ENCODE results near the gene LRRC8B.

The LRRC8B gene

DNA sequence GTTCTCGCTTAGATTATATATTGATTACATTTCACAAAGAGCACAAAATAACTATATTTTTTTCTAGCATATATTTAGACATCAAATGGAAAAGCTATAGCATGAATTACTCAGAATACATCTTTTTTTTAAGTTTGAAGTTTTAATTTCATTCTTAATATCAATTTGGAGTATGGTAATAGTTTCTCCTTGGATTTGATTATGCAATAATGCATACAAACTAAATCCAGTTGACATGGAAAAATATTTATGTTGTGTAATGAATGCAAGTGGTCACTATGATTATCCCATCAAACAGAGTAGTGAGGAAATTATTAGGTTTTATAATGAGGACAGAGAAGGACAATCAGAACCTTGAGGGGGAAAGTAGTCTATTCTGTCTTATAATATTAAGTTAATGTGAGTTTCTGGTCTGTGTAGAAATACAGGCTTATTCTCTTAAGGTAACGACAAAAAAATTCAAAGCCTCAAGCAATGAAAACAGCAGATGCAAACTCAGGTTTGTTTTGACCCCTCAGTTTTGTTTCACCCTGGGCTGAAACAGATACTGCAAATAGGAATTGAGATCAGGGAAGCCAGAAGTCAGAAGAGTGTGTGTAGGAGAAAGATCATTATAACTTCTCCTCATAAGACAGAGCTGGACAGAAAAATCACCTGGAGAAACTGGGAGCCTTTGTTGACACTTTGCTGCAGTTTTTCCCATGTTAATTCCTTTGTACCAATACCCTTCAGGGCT, 23.7 kb downstream of the LRRC8B start:
- no peak for DNase-seq

DNA sequence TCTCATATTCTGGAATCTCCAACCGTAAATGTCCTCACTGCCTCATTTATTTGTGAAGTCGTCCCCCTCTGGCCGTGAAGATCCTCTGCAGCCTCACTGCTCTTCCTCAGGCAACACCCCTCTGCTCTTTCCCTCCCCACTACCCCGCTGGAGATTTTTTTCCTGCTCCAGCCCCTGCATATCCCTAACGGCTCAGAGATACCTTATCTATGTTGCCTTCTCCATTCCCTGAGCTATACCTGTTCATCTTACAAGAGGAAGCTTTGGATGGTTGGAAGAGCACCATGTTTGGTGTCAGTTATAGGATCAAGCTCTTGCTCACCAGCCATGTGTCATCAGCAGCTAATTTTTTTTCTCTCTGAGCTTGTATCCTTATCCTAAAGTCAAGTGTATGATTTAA, 26.4 kb downstream of the LRRC8B start:
- no peak for DNase-seq

DNA sequence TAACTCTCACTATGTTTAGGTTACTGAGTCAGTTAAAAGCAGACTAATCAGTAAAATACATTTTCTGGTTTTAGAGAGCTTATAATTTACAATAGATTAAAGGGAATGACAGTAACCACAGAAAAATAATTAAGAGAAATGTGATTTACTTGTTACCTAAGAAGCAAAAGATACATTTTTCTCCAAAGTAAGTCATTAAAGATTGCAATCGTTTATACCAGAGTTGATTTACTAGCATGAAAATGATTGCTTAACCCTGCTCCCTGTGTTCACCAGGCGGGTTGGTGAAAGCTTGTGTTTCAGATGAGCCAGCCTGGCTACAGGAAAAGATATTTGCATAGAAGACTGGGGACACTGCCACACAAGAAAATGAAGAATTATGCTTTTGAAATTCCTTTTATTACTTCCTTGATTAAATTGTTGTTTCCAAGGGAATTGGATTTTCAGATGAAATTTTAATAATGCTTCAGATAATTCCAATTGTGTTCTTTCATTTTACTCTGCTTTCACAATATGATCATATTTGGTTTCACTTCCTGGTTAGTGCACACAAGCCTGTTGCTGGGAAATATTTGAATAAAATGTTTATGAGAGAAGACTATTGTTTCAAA, 27.9 kb downstream of the LRRC8B start:
- no peak for DNase-seq

DNA sequence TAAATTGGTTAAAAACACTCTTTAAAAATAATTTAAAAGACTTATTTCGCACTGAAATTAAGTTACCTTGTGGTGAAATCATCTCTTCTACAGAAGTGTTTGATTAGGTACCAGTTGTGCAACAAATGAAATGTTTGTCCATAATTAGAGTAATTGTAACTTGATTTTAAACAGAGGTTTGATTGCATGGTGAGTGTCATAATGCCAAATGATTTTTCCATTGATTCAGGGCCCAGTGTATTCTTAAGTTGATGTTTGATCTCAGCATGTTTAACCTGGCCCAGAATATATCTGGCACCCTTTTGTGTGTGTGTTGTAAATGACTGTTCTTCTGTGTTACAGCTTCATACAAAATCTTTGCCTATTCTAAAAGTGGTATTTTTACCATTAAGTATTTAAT, 28.5 kb downstream of the LRRC8B start:
- DNase-seq: no peak

DNA sequence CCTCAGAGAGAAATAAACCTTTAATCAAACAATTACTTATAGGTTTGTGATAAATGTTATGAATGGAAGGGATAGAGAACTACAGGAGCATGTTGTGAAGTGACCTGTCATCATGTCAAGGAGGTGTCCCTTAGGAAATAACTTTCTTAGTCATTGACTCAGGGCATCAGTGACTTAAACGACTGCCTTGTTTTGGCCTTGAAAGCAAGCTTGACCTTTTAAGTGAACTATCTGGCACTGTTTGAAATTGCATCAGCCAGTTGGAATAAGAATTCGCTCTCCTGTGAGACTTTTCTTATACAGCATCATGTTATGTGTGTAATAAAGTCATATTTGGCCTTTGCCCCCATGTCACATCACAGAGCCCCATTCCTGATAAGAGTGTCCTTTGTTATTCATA, 30.9 kb downstream of the LRRC8B start:
- DNase-seq: no peak

DNA sequence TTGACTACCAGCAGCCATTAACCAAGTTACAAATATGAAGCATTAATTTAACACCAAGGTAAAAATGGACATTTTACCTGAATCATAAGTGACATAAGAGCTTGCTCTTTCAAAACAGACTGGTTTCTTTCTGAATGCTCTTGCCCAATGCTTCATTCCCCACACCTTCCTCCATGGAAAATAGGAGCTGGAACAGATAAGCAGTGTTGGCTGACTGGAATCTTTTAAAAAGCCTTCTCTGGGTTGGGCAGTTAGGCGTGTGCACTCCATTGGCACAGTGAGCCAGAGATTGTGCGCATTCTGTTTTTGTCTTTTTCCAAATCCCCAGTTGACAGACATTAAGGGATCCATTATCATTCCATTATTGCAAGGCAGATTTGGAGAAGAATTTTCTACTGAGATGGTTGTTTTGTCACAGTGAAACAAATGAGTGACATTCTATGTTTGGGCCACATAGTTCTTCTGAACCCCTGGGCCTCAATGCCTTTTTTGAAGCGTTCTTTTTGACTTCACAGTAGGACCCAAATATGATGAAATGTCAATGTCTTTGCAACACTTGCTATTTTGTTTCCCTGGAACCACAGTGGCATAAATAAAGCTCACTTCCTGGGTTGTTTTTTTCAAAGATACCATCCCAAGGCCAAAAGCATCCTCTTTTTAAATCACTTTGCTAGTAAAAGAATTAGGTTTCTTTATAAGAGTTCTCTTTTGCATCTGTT, 32.3 kb downstream of the LRRC8B start:
- DNase-seq: no peak

DNA sequence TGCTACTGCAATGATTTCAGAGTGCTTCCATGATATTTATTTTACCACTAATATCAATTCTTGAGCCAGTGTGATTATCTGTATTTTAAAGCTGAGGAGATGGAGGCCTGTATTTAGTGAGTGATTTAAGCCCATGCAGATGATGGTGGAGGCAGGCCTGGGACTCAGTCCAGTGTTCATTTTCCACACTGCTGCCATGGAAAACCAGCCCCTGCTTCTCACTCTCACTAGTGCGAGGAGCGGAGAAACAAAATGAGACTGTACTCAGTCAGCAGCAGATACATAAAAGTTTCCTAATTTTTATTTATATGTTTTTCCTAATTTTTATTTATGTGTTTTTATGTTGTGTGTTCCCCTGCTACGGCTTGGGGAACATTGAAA, 32.8 kb downstream of the LRRC8B start:
- DNase-seq: no peak

DNA sequence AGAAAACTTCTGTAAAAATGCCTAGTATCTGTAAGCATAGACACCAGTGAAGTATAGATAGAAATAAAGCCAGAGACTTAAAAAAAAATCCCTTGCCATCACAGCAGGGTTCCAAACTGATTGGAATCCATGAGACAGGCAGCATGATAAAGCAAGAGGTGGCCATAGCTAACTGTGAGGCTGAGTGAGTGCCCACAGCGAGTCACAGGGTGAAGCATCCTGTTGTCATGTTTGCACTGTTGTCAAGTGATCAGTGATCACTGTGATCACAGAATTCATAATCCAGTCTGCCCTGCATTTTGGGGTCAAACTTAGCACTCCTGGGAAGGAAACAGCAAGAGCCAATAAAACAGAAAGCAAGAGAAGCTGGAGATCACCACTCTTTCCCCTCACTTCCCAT, 33.3 kb downstream of the LRRC8B start:
- no peak for DNase-seq

DNA sequence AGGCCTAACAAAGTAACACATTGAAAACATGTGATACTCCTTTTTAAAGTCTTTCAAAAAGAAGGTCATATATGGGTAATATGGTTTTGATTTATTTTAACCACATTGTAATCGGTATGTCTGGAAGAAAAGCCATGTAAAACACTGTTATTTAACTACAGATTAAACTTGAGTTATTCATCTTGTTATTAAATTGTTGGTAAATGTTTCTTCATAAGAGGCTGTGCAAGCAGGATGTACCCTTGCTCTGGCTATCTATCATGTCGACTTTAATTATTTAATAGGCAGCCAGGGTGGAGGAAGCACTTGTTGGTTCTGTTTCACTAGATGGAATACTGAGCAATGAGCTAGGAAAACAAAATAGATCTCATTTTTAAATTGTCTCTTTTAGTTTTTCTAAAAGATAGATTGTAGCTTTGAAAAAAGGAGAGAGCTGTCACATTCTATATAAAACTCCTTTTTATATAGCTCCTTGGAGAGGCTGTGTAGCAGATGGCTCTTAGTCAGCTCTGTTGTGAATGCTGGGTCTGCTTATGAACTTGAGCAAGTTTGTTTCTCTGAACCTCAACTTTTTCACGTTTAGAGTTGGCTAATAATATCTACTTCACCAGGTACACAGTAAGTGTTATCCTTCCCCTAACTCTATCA, 39.5 kb downstream of the LRRC8B start:
- no peak for DNase-seq

DNA sequence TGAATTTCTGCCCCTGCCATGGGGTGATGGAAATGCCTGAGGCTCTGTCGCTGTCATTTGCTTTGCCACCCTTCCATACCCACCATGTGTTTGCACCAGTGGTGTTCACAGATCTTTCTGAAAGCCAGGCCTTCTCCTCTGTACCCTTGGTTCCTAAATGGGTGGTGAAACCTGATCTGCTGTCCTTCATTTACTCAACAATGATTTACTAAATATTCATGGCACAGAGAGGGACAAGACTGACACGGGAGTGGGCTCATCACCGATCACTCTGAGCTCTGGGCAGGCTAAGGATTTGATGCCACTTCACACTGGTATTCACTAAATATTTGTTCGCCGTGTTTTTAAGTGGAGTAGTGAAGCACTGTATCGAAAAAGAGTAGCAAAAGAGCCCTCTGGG, 40.9 kb downstream of the LRRC8B start:
- no peak for DNase-seq

DNA sequence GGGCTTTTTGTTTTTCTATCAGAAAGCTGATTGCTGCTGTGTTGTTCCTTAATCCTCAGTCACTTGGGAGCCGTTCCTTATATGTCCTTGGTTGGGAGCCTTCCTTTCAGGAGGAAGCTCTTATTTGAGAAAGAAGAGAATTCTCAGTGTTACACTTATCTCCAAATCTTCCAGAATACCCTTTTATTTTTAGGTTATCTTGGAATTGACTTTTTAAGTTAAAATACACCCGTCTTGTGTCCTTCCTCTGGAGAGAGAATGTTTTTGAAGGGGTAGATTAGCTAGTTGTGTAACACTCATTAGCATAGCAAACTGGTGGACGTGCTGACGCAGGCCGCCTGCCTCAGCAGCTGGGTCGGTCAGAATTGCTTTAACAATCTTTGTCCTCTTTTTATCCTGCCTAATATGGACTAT, 42.1 kb downstream of the LRRC8B start:
- no peak for DNase-seq

DNA sequence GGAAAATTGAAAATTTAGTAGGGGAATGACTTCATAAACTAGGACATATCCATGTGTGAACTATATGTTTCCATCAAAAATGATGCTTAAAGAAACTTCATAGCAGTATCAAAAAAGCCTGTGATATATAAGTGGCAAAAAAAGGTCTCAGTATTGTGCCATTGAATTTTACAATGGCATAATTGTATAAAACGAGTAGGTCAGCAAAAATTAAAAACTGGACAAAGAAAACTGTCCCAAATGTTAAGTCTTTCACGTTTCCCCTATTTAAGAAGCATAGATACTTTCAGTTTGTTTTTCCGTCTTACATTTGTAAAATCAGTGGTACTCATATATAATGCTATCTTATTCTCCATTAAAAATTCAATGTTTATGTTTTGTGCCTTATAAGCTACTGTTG, 43.2 kb downstream of the LRRC8B start:
- no peak for DNase-seq

DNA sequence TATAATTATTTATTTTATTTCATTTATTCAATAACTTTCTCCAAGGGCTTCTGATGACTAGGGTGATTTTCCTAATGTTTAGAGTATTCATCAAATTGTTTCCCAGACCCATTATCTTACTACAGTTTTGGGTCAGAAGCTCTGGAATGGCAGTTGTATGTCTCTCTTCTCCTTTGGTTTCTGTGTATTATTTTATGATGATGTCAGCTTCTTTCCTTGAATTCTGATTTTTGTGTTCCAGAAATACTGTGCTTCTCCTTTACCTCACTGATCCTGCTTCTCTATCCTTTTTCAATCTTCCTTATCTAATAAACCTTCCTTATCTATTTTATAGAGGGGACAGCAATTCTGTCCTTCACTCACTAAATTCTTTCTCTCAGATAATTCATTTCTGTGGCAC, 48.8 kb downstream of the LRRC8B start:
- no peak for DNase-seq

DNA sequence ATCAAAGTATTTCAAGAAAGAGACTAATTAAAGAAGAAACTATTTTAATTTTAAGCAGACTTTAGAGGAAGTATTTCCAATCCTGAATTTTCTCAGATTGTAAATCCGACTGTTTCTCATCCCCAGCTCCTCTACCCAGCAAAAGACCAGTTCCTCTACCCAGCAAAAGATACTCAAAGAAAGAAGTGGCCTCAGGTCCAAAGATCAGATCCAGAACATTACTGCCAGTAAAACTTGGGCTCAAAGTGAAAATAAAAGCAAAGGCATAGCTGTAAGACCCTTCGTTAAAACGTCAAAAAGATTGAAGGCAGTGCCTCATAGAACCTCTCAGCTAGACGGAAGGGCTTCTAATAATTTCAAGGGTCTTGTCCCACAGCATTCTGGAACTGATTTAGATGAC, 50.0 kb downstream of the LRRC8B start:
- DNase-seq: no peak

DNA sequence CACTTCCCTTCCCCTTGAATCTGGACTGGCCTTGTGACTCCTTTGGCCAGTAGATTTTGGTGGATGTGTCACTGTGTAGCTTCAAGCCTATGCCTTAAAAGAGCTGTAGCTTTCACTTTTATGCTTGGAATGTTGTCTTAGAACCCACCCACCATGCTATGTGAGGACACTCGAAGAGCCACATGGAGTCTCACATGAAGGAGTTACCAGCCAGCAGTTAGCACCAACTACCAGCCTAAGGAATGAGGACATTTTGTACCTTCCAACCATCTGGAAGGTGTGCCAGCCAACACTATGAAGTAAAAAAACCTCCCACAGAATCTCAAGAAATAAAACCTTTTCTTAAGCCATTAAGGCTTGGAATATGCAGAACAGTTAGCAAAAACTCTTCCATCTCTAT, 50.6 kb downstream of the LRRC8B start:
- no peak for DNase-seq

DNA sequence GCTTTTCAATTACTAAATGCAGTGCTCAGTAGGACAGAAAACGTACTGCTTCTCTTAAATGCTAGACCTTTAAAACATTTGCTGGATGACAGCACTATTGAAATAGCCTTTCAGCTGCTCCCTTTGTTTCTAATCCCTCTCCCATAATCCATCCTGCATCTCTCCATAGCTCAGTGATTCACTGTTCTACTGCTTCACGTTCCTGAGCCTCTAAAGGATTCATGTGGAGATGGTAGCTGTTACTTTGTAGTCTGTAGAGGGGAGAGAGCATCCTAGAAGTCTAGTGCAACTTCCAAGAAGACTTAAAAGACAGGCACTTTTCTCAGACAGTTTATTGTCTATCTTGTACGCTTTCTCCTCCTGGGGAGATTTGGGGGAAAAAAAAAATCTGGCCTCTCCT, 51.4 kb downstream of the LRRC8B start:
- no peak for DNase-seq

DNA sequence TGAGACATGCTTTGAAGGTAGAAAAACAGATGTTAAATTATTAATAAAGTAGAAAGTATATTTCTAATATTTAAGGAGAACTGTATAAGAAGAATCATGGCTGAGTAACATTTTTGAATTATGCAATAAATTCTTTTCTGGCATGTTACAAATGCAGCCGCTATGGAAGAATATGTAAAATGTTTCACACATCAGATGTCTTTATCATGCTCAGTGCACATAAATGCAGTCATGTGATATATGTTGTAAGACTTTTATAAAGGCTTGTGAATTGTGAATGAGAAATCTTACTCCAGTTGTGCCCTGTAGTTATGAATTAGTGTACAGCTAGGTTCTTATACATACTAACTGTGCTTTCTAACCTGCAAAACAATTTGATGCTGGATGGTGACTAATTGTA, 53.5 kb downstream of the LRRC8B start:
- no peak for DNase-seq

DNA sequence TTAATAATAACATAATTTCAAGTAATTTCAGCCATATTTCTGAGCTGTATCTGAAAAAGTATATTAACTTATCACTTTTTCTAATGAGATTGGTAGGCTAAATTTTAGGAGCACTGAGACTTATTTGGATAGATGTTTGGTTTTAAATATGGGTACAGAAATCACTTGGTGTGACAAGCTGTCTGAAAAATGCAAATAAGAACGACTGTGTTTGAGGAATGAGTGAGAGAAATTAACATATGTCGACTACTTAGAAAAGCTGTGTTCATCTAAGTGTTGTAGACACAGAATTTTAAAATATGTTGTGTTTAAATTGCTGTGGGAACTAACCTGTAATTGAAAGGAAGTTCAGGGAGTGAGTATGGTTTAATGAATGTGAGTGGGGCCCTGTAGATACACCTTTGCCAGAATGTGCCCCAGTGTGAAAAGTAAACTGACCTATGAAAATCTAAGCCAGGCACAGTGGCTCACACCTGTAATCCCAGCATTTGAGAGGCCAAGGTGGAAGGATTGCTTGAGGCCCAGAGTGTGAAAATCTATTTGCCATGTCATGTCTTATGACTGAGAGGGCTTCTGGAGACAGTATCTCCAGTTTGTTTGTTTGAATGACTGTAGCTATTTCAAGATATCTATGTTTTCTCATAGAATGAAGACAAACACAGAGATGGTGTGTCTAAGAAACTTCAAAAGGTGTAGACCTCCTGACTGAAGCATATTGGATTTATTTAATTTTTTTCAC, 54.5 kb downstream of the LRRC8B start:
- no peak for DNase-seq

DNA sequence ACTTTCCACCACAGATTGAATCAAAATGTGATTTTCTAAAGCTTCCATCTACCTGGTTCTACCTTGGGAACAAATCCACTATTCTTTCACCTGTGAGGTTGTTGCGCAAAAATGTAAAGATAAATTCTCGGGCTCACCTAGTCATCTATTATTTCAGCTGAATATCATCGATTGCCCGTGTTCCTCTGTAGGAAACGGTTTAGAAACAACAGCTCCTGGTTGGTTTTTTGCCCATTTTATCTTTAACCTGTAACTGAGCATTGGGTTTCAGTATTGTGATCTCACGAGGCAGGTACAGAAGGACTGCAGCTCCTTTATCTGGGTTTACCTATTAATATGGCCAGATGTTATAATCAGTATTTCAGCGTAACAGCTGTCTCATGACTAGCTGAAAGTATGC, 55.4 kb downstream of the LRRC8B start:
- no peak for DNase-seq

DNA sequence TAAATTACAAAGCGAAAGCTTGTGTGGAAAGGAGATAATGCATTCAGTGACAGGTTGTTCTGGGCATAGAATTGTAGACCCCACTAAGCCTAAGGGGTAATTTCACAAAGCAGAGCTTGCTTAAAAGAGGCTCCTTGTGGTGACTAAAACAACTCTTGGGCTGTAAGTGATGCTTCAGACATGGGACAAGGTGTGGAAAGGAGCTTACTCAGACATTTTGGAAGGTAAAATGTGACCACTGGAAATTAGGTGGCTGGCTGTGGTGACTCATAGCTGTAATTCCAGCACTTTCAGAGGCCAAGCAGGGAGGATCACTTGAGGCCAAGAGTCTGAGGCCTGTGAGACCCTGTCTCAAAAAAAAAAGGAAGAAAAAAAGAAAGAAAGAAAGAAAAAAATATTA, 57.2 kb downstream of the LRRC8B start:
- DNase-seq: no peak

DNA sequence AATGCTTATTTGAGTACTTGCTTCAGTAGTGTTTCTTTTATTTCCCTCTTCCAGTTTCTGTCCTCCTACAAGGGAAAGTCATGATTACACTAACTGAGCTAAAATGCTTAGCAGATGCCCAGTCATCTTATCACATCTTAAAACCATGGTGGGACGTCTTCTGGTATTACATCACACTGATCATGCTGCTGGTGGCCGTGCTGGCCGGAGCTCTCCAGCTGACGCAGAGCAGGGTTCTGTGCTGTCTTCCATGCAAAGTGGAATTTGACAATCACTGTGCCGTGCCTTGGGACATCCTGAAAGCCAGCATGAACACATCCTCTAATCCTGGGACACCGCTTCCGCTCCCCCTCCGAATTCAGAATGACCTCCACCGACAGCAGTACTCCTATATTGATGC, 57.9 kb downstream of the LRRC8B start:
- no peak for DNase-seq

DNA sequence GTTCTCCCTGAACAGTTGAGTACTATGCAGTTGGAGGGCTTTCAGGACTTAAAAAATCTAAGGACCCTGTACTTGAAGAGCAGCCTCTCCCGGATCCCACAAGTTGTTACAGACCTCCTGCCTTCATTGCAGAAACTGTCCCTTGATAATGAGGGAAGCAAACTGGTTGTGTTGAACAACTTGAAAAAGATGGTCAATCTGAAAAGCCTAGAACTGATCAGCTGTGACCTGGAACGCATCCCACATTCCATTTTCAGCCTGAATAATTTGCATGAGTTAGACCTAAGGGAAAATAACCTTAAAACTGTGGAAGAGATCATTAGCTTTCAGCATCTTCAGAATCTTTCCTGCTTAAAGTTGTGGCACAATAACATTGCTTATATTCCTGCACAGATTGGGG, 59.6 kb downstream of the LRRC8B start:
- no peak for DNase-seq

DNA sequence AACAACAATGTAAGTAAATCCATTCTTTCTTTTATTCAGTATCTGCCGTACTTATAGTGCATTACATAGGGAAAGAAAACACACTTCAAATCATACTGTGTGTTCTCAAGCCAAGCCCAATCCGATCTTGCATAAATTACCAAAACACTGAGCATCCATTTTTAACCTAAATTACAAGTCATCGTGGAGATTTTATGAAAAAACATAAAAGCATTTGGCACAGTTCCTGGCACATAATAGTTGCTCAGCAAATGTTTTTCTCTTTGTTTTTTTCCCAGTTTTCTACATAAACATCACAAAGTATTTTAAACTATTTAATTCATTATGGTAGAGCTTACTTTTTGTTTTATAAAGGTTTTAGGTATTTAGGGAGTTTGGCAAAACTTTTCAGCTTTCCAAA, 60.2 kb downstream of the LRRC8B start:
- no peak for DNase-seq
